Naive thymus-derived CD4-positive, alpha-beta T cell (primary cell): Measurements from ENCODE around the gene PIK3CG. TPM values are rescaled to one million over a fixed set of nuclear protein-coding genes. Genes with fewer than 3 reads are reported as not detected.
"Not testable (repeated sequence)": the region's sequence is repeated elsewhere in the genome, so short reads cannot be mapped to it uniquely, and the experiment has no call there.

ENCODE experiments used
- ATAC-seq: fragments of 150-1000 bp; cut with Tn5 transposase; 2 replicates; pipeline ENCODE4 v1.10.0; 2021; ENCODE audit warnings: mild to moderate bottlenecking, moderate library complexity
- CTCF ChIA-PET: fragments of 350-600 bp; sonication (Branson Sonifier 250); formaldehyde crosslinking; loops from one replicate; lab custom pipeline; 2021; ENCODE audit warnings: antibody characterized with exemption; lab: Charles Lee
- POLR2A ChIA-PET: fragments of 350-600 bp; sonication (Branson Sonifier 250); formaldehyde crosslinking; loops from one replicate; lab custom pipeline; 2021; ENCODE audit warnings: antibody characterized with exemption, inconsistent platforms; lab: Charles Lee
- DNase-seq, 9 donors: peaks; one replicate each; pipeline versions ENCODE4 v3.0.0 to v3.0.0-alpha.2; 2020 to 2022; ENCODE audit warnings: mixed read lengths in 1 of 9
- H3K27ac ChIP-seq: one replicate; pipeline ENCODE4 v1.7.0; 2013; ENCODE audit warnings: mild to moderate bottlenecking, low read depth, low read length, moderate library complexity
- H3K27me3 ChIP-seq, 2 donors: one replicate each; pipeline ENCODE4 v1.7.0; 2013; ENCODE audit warnings: low read length in 2 of 2, mild to moderate bottlenecking in 2 of 2, moderate library complexity in 2 of 2; ENCODE audit not compliant: control insufficient read depth in 2 of 2, insufficient read depth in 2 of 2
- H3K36me3 ChIP-seq, 3 experiments: 1 replicate in 2 of 3; 2 replicates in 1 of 3; pipeline ENCODE4 v1.7.0; 2013; ENCODE audit warnings: low read length in 3 of 3, mild to moderate bottlenecking in 3 of 3, moderate library complexity in 1 of 3; ENCODE audit not compliant: insufficient read depth in 3 of 3, control insufficient read depth in 2 of 3
- H3K4me1 ChIP-seq, 2 donors: one replicate each; pipeline ENCODE4 v1.7.0; 2013; ENCODE audit warnings: low read length in 2 of 2, mild to moderate bottlenecking in 2 of 2, moderate library complexity in 1 of 2; ENCODE audit not compliant: control insufficient read depth in 2 of 2, insufficient read depth in 2 of 2
- H3K4me3 ChIP-seq: 2 replicates; pipeline ENCODE4 v1.7.0; 2013; ENCODE audit warnings: mild to moderate bottlenecking, low read length
- H3K9me3 ChIP-seq, 3 experiments: 1 replicate in 2 of 3; 2 replicates in 1 of 3; pipeline ENCODE4 v1.7.0; 2013; ENCODE audit warnings: low read length in 3 of 3; ENCODE audit not compliant: control insufficient read depth in 2 of 3
- H3K27ac Mint-ChIP-seq, 9 donors: one replicate each; pipeline ENCODE4 v1.8.0; 2020 to 2022; ENCODE audit warnings: mixed read lengths in 9 of 9, mild to moderate bottlenecking in 8 of 9, moderate library complexity in 5 of 9, inconsistent platforms in 2 of 9
- H3K27me3 Mint-ChIP-seq, 5 donors: one replicate each; pipeline ENCODE4 v1.8.0; 2021 to 2022; ENCODE audit warnings: mixed read lengths in 5 of 5, mild to moderate bottlenecking in 1 of 5
- H3K36me3 Mint-ChIP-seq, 5 donors: one replicate each; pipeline ENCODE4 v1.8.0; 2020 to 2022; ENCODE audit warnings: mixed read lengths in 5 of 5, mild to moderate bottlenecking in 3 of 5, inconsistent platforms in 1 of 5
- H3K4me1 Mint-ChIP-seq, 7 donors: one replicate each; pipeline ENCODE4 v1.8.0; 2020 to 2022; ENCODE audit warnings: mixed read lengths in 7 of 7, mild to moderate bottlenecking in 3 of 7, inconsistent platforms in 1 of 7
- H3K4me3 Mint-ChIP-seq, 10 donors: one replicate each; pipeline ENCODE4 v1.8.0; 2020 to 2022; ENCODE audit warnings: mild to moderate bottlenecking in 10 of 10, mixed read lengths in 10 of 10, moderate library complexity in 6 of 10, inconsistent platforms in 2 of 10
- H3K9me3 Mint-ChIP-seq, 11 donors: one replicate each; pipeline ENCODE4 v1.8.0; 2020 to 2022; ENCODE audit warnings: mixed read lengths in 11 of 11, mild to moderate bottlenecking in 4 of 11, inconsistent platforms in 1 of 11, moderate library complexity in 1 of 11
- intact Hi-C, 2 donors: fragments of 100-400 bp; cut with micrococcal nuclease; formaldehyde crosslinking; loops; one replicate each; pipeline ENCODE4 v1.15.1; 2023
- polyA plus RNA-seq, 2 donors: library from polyadenylated mRNA; unstranded; fragments of 300-500 nt; fragmentation: Illumina TruSeq; gene quantifications; one replicate each; pipeline ENCODE4 v1.2.3, GENCODE V29; 2021
- total RNA-seq, 6 experiments: library from RNA in 5 of 6; stranded (reverse) in 5 of 6; gene quantifications; 1 replicate in 5 of 6; 2 replicates in 1 of 6; pipeline ENCODE4 v1.2.3 and lab custom pipeline; 2021 to 2026

The PIK3CG gene
- total and polyA plus RNA-seq, 7 experiments from 2014 or later = 15.3 to 54.9 (median 29.7) TPM

DNA sequence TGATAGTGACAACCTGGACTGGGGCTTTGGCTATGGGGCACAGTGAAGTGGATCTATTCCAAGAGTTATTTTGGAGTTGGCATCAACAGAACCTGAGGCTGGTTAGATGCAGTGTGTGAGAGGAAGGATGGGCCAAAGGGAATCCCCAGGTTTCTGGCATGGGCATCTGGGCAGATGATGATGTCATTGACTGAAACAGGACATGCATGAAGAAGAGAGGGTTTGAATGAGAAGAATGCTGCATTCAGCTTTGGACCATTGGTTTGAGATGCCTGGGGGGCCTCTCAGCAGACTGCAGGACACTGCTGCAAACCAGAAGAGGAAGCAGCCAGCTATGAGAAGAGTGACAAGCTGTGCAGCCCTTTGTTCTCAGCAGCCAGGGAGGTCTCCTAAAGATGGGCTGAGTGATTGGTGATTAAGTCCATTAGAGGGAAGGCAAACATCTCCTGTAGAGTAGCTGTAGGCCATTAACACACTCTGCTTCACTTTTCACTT lies 23.1 kb upstream of the PIK3CG start:
- Histone ChIP-seq H3K9me3 (no peaks in the 10 kb centered on the region), H3K4me1 (no peaks in the 10 kb centered on the region), H3K27ac (no peak overlapping the region), H3K4me3 (no peak overlapping the region), H3K27me3 (no peaks in the 10 kb centered on the region), H3K36me3 (no peaks in the 10 kb centered on the region)
- no peak overlapping the region for H3K4me3 Mint-ChIP-seq
- H3K4me1 Mint-ChIP-seq = peaks cover 0 to 3% (median 0%) of the 10 kb centered on the region in 7 donors
- peaks cover 0 to 9% (median 5%) of the 10 kb centered on the region in 5 donors for H3K27me3 Mint-ChIP-seq
- H3K9me3 Mint-ChIP-seq = peaks cover 0 to 2% (median 0%) of the 10 kb centered on the region in 11 donors
- POLR2A ChIA-PET = no interaction called here
- peaks cover 0 to 3% (median 0%) of the 10 kb centered on the region in 5 donors for H3K36me3 Mint-ChIP-seq
- CTCF ChIA-PET = no interaction called here
- no peak overlapping the region for H3K27ac Mint-ChIP-seq
- DNase-seq (no peak), ATAC-seq (no peak)
- intact Hi-C loops = no loop called here

DNA sequence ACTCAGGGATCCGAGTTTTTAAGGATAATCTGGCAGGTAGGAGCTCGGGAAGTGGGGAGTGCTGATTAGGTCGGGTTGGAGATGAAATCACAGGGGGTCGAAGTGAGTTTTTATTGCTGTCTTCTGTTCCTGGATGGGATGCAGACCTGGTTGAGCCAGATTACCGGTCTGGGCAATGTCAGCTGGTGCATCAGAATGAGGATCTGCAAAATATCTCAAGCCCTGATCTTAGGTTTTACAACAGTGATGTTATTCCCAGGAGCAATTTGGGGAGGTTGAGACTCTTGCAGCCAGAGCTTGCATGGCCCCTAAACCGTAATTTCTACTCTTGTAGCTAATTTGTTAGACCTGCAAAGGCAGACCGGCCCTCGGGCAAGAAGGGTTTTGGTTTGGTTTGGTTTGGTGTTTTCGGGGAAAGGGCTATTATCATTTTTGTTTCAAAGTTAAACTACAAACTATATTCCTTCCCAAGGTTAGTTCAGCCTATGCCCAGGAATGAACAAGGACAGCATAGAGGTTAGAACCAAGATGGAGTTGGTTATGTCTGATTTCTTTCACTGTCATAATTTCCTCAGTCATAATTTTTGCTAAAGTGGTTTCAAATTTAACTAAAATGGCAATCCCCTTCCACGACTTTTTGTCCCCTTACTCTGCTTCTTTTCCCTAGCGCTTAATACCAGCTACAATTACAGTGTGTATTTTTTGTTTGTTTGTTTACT lies 20.6 kb upstream of the PIK3CG start:
- H3K27ac ChIP-seq = no peak overlapping the region
- H3K9me3 ChIP-seq = no peaks in the 10 kb centered on the region
- Mint-ChIP-seq H3K4me3 (no peak overlapping the region), H3K4me1 (peaks cover 0 to 1% (median 0%) of the 10 kb centered on the region in 7 donors), H3K27me3 (peaks cover 0 to 14% (median 5%) of the 10 kb centered on the region in 5 donors), H3K9me3 (peaks cover 0 to 4% (median 0%) of the 10 kb centered on the region in 11 donors), H3K36me3 (peaks cover 0 to 3% (median 0%) of the 10 kb centered on the region in 5 donors), H3K27ac (no peak overlapping the region)
- no peak overlapping the region for H3K4me3 ChIP-seq
- CTCF ChIA-PET = no interaction called here
- H3K36me3 ChIP-seq = no peaks in the 10 kb centered on the region
- H3K27me3 ChIP-seq = no peaks in the 10 kb centered on the region
- intact Hi-C loops = no loop called here
- DNase-seq = no peak
- ATAC-seq = no peak
- POLR2A ChIA-PET = no interaction called here
- no peaks in the 10 kb centered on the region for H3K4me1 ChIP-seq

DNA sequence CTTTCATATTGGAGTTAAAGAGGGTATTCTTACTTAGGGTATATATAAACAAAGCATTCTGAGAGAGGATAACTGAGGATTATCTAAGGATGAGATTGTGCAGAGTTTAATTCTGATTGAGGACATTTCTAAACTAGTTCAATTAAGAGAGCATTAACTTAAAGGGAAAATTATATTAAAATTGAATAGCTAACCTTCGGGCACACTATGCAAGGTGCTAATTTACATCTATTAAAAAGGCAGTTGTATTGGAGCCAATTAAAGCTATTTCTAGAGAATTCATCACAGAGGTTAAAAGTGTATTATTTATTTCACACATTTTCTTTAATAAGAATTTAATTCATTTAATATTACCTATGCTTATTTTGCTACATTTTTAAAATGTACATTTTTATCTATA lies 17.0 kb upstream of the PIK3CG start:
- Mint-ChIP-seq H3K4me3 (no peak overlapping the region), H3K27ac (no peak overlapping the region), H3K9me3 (peaks cover 0 to 9% (median 0%) of the 10 kb centered on the region in 11 donors), H3K4me1 (no peaks in the 10 kb centered on the region), H3K27me3 (peaks cover 0 to 15% (median 5%) of the 10 kb centered on the region in 5 donors), H3K36me3 (peaks cover 0 to 3% (median 0%) of the 10 kb centered on the region in 5 donors)
- DNase-seq (no peak), ATAC-seq (no peak)
- Histone ChIP-seq H3K4me1 (no peaks in the 10 kb centered on the region), H3K9me3 (no peaks in the 10 kb centered on the region), H3K27me3 (no peaks in the 10 kb centered on the region), H3K27ac (no peak overlapping the region), H3K4me3 (no peak overlapping the region), H3K36me3 (no peaks in the 10 kb centered on the region)
- ChIA-PET POLR2A (no interaction called here), CTCF (interaction anchor here (0.5 kb wide), 1 partner anchor 1190 kb away, joined by 3 read pairs; no protein-coding TSS in a partner anchor)
- intact Hi-C loops = no loop called here

DNA sequence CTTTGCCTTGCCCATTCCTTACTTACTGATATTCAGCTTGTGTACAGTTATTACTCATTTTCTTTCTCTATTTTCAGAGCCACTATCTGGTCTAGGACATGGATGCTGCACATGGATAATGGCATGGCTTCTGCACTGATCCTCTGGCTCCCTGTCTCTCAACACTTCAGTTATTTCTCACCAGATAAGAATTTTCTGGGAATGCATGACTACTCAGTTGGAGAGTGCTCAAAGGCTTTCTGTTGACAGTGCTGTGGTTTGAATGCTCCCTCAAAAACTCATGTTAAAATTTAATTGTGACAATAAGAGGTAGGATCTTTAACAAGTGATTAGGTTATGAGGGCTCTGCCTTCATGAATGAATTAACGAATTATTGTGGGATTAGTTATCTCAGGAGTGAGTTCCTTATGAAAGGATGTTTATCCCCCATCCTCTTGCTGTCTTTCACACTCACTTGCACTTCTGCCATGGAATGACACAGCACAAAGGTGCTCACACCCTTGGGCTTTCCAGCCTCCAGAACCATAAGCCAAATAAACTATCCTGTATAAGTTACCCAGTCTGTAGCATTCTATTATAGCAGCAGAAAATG lies 16.1 kb upstream of the PIK3CG start:
- intact Hi-C loops = no loop called here
- no peak overlapping the region for H3K4me3 Mint-ChIP-seq
- no peak for DNase-seq
- ChIA-PET POLR2A (no interaction called here), CTCF (no interaction called here)
- Histone ChIP-seq H3K9me3 (no peaks in the 10 kb centered on the region), H3K27ac (no peak overlapping the region), H3K36me3 (no peaks in the 10 kb centered on the region), H3K4me3 (no peak overlapping the region), H3K27me3 (no peaks in the 10 kb centered on the region), H3K4me1 (no peaks in the 10 kb centered on the region)
- ATAC-seq = no peak
- H3K9me3 Mint-ChIP-seq = peaks cover 0 to 9% (median 0%) of the 10 kb centered on the region in 11 donors
- peaks cover 0 to 15% (median 5%) of the 10 kb centered on the region in 5 donors for H3K27me3 Mint-ChIP-seq
- no peak overlapping the region for H3K27ac Mint-ChIP-seq
- peaks cover 0 to 3% (median under 1%) of the 10 kb centered on the region in 5 donors for H3K36me3 Mint-ChIP-seq
- H3K4me1 Mint-ChIP-seq = peaks cover 0 to under 1% (median 0%) of the 10 kb centered on the region in 7 donors

DNA sequence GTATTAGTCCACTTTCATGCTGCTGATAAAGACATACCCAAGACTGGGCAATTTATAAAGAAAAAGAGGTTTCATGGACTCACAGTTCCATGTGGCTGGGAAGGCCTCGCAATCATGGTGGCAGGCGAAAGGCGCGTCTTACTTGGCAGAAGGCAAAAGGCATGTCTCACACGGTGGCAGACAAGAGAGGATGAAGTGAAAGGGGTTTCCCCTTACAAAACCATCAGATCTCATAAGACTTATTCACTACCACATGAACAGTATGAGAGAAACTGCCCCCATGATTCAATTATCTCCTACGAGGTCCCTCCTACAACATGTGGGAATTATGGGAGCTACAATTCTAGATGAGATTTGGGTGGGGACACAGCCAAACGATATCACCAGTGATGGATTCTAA lies 13.4 kb upstream of the PIK3CG start:
- CTCF ChIA-PET, H3K4me1 ChIP-seq, H3K9me3 ChIP-seq, H3K27me3 ChIP-seq, intact Hi-C loops, H3K4me1 Mint-ChIP-seq, H3K36me3 Mint-ChIP-seq, ATAC-seq, H3K27ac Mint-ChIP-seq, H3K27ac ChIP-seq, DNase-seq, H3K27me3 Mint-ChIP-seq, H3K4me3 Mint-ChIP-seq, POLR2A ChIA-PET, H3K4me3 ChIP-seq, H3K36me3 ChIP-seq: not testable (repeated sequence)
- peaks cover 0 to 14% (median 0%) of the 10 kb centered on the region in 11 donors for H3K9me3 Mint-ChIP-seq

DNA sequence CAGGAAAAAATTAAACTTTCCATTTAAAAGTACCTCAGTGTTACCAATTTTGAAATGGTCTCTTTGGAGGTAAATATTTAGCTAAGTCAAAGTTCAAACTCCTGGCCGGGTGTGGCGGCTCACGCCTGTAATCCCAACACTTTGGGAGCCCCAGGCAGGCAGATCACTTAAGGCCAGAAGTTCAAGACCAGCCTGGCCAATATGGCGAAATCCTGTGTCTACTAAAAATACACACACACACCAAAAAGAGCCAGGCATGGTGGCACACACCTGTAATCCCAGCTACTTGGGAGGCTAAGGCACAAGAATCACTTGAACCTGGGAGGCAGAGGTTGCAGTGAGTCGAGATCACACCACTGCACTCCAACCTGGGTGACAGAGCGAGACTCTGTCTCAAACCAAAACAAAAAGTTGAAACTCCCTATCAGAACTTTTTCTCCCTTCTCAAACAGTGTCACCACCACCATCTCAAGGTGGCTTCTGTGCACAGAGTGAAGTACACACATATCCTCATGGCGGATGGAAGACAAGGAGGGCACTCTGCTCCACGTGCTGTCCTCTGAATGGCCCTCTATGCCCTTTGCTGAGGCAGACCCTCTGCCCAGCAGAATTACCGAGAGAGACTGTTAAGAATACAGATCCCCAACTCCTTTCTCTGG lies 11.7 kb upstream of the PIK3CG start:
- no peak for ATAC-seq
- no peak overlapping the region for H3K4me3 Mint-ChIP-seq

More for the DNA sequence above, 11.7 kb upstream of the PIK3CG start:
- ChIA-PET POLR2A (interaction anchor here (0.6 kb wide), 1 partner anchor 27 kb away, joined by 3 read pairs; no protein-coding TSS in a partner anchor), CTCF (no interaction called here)
- H3K4me1 Mint-ChIP-seq = peaks cover 0 to 7% (median 0%) of the 10 kb centered on the region in 7 donors
- intact Hi-C loops = no loop called here
- peaks cover 0 to 5% (median 3%) of the 10 kb centered on the region in 5 donors for H3K36me3 Mint-ChIP-seq
- Histone ChIP-seq H3K36me3 (no peaks in the 10 kb centered on the region), H3K27me3 (no peaks in the 10 kb centered on the region), H3K4me1 (no peaks in the 10 kb centered on the region), H3K9me3 (no peaks in the 10 kb centered on the region), H3K27ac (no peak overlapping the region), H3K4me3 (no peak overlapping the region)
- H3K27ac Mint-ChIP-seq = no peak overlapping the region
- peaks cover 0 to 14% (median 0%) of the 10 kb centered on the region in 11 donors for H3K9me3 Mint-ChIP-seq
- DNase-seq = no peak
- H3K27me3 Mint-ChIP-seq = peaks cover 0 to 5% (median 0%) of the 10 kb centered on the region in 5 donors
